T-helper 22 cell (primary cell): Measurements from ENCODE around the gene TK1.
"Not testable (repeated sequence)": the region's sequence is repeated elsewhere in the genome, so short reads cannot be mapped to it uniquely, and the experiment has no call there.

Experiments
- DNase-seq: peaks from one replicate; pipeline ENCODE4 v3.0.0-alpha.2; 2020; ENCODE audit warnings: low read depth

Gene TK1

GRCh38 chr17:78186692-78187595 lies at the start of gene TK1, which contains the start of gene AFMID:
TSS of gene TK1 (minus strand) at chr17:78187052. CDS start at chr17:78186994, 58 bp downstream.
TSS of gene AFMID (plus strand) at chr17:78187362. CDS start at chr17:78187371, 9 bp downstream.
- peak; percentile 64 for DNase-seq

GRCh38 chr17:78235885-78236284 lies 49.0 kb upstream of the TK1 start:
- DNase-seq, result no peak

GRCh38 chr17:78235022-78235421 lies 48.2 kb upstream of the TK1 start:
- DNase-seq, result not testable (repeated sequence)

GRCh38 chr17:78234261-78234865 lies 47.5 kb upstream of the TK1 start:
- DNase-seq, result no peak

GRCh38 chr17:78233678-78234077 lies 46.8 kb upstream of the TK1 start:
- DNase-seq, result no peak

GRCh38 chr17:78232859-78233173 lies 46.0 kb upstream of the TK1 start:
- DNase-seq, result no peak

GRCh38 chr17:78231991-78232858 lies 45.4 kb upstream of the TK1 start:
- DNase-seq, result no peak

GRCh38 chr17:78230996-78231935 lies 44.4 kb upstream of the TK1 start, which contains the start of gene TMEM235:
TSS of gene TMEM235 (plus strand) at chr17:78231631. CDS start at chr17:78232024, 393 bp downstream.
- no peak for DNase-seq

- no peak for DNase-seq
Observed at GRCh38 chr17:78230252-78230962, 43.6 kb upstream of the TK1 start.

GRCh38 chr17:78228176-78228575 lies 41.3 kb upstream of the TK1 start:
- no peak for DNase-seq

- no peak for DNase-seq
Observed at GRCh38 chr17:78227455-78227916, 40.6 kb upstream of the TK1 start.

GRCh38 chr17:78226759-78227454 lies 40.1 kb upstream of the TK1 start:
- DNase-seq, result no peak

- no peak for DNase-seq
Observed at GRCh38 chr17:78226055-78226758, 39.4 kb upstream of the TK1 start.

GRCh38 chr17:78225088-78225865 lies 38.4 kb upstream of the TK1 start:
- no peak for DNase-seq

GRCh38 chr17:78224231-78225087 lies 37.6 kb upstream of the TK1 start:
- DNase-seq, result no peak

- DNase-seq, result no peak
Observed at GRCh38 chr17:78223765-78224164, 36.9 kb upstream of the TK1 start.

GRCh38 chr17:78223061-78223460 lies 36.2 kb upstream of the TK1 start:
- DNase-seq, result no peak
